PC-3 (cell line): ENCODE results near the gene OXSR1.

ENCODE experiments used
- CTCF ChIP-seq: fragments of 300-600 bp; sonication (generic); conservative IDR thresholded peaks from 2 replicates; pipeline ENCODE4 v1.5.1; 2017; ENCODE audit warnings: antibody characterized with exemption, low read depth, mild to moderate bottlenecking, low read length
- EZH2 ChIP-seq: fragments of 300-600 bp; sonication (generic); IDR thresholded peaks from one replicate; pipeline ENCODE4 v1.6.1; 2017; ENCODE audit warnings: antibody characterized with exemption, mild to moderate bottlenecking, low read length; ENCODE audit not compliant: unreplicated experiment
- EZH2phosphoT487 ChIP-seq: fragments of 300-600 bp; sonication (generic); IDR thresholded peaks from 2 replicates; pipeline ENCODE4 v1.6.1; 2018; ENCODE audit warnings: mild to moderate bottlenecking, antibody characterized with exemption, low read length, borderline replicate concordance

- no peak for TF ChIP-seq CTCF
- TF ChIP-seq EZH2phosphoT487 = no peak
- no peak for TF ChIP-seq EZH2
Observed at GRCh38 chr3:38254872-38255271, 89.5 kb downstream of the OXSR1 start.
